ENCODE data around the gene WDR43. TPM values are rescaled to one million over a fixed set of nuclear protein-coding genes. Genes with fewer than 3 reads are reported as not detected.

The WDR43 gene
- polyA plus RNA-seq, 1 donor (not counting 4 experiments of a cell fraction or from before 2014, with no cell fraction given) = 125 TPM

GRCh38 chr2:28902584-28902983, 8.1 kb downstream of the WDR43 start:
- DNase-seq (ENCODE audit: low read depth, low spot score) = no peak
- peaks cover 46% of the 10 kb centered on the region for H4K20me1 ChIP-seq (ENCODE audit: control insufficient read depth, extremely low read depth, insufficient read depth, low read length)
- H3K4me1 ChIP-seq (ENCODE audit: control insufficient read depth, extremely low read depth, insufficient read depth, low read length) = peaks cover 15% of the 10 kb centered on the region
- dilution Hi-C loops (cut with MboI; ENCODE audit: extremely low pct_ligation_motif_present, low sequenced_read_pairs) = no loop called here
- H3K4me2 ChIP-seq (ENCODE audit: control insufficient read depth, extremely low read depth, insufficient read depth, low read depth, low read length) = no peak overlapping the region
- H3K36me3 ChIP-seq (ENCODE audit: control insufficient read depth in 2 of 2, extremely low read depth in 1 of 2, insufficient read depth in 2 of 2, low read length in 2 of 2) = peaks cover 8 to 34% of the 10 kb centered on the region in 2 experiments
- H3K27me3 ChIP-seq (ENCODE audit: control insufficient read depth, extremely low read depth, insufficient read depth, low read length) = no peaks in the 10 kb centered on the region
- H3K9me3 ChIP-seq (ENCODE audit: control insufficient read depth, low read depth, low read length) = no peaks in the 10 kb centered on the region
- TF ChIP-seq EZH2 (IDR thresholded peaks at IDR 0.05; ENCODE audit: low read length) (no peak), CTCF (optimal IDR thresholded peaks at IDR 0.05 in 1 of 3, IDR thresholded peaks at IDR 0.05 in 1 of 3, conservative IDR thresholded peaks at IDR 0.05 in 1 of 3; ENCODE audit: extremely low read depth in 1 of 3, insufficient read depth in 2 of 3, low read length in 3 of 3) (no peak)
- H3K79me2 ChIP-seq (ENCODE audit: control insufficient read depth, insufficient read depth, low read length) = peaks cover 98% of the 10 kb centered on the region
- H3K9me1 ChIP-seq (ENCODE audit: control insufficient read depth, extremely low read depth, insufficient read depth, low read length) = no peaks in the 10 kb centered on the region
- FAIRE-seq = no peak
- H2AFZ ChIP-seq (ENCODE audit: control insufficient read depth, low read length) = no peak overlapping the region
- H3K4me3 ChIP-seq (ENCODE audit: control insufficient read depth in 2 of 3, extremely low read depth in 1 of 3, insufficient read depth in 2 of 3, low read depth in 1 of 3, low read length in 3 of 3) = no peak overlapping the region
- no peak overlapping the region for H3K27ac ChIP-seq (ENCODE audit: control insufficient read depth, insufficient read depth, low read length)
- no peak overlapping the region for H3K9ac ChIP-seq (ENCODE audit: control insufficient read depth, extremely low read depth, insufficient read depth, low read length)

- no peak overlapping the region for H2AFZ ChIP-seq (ENCODE audit: control insufficient read depth, low read length)
- peaks cover 98% of the 10 kb centered on the region for H3K79me2 ChIP-seq (ENCODE audit: control insufficient read depth, insufficient read depth, low read length)
- TF ChIP-seq CTCF (optimal IDR thresholded peaks at IDR 0.05 in 1 of 3, IDR thresholded peaks at IDR 0.05 in 1 of 3, conservative IDR thresholded peaks at IDR 0.05 in 1 of 3; ENCODE audit: extremely low read depth in 1 of 3, insufficient read depth in 2 of 3, low read length in 3 of 3) (no peak), EZH2 (IDR thresholded peaks at IDR 0.05; ENCODE audit: low read length) (no peak)
- DNase-seq (ENCODE audit: low read depth, low spot score) (no peak), FAIRE-seq (no peak)
- dilution Hi-C loops (cut with MboI; ENCODE audit: extremely low pct_ligation_motif_present, low sequenced_read_pairs) = no loop called here
- H4K20me1 ChIP-seq (ENCODE audit: control insufficient read depth, extremely low read depth, insufficient read depth, low read length) = peaks cover 38% of the 10 kb centered on the region
- peaks cover 13 to 37% of the 10 kb centered on the region in 2 experiments for H3K36me3 ChIP-seq (ENCODE audit: control insufficient read depth in 2 of 2, extremely low read depth in 1 of 2, insufficient read depth in 2 of 2, low read length in 2 of 2)
- H3K9me3 ChIP-seq (ENCODE audit: control insufficient read depth, low read depth, low read length) = no peaks in the 10 kb centered on the region
- H3K4me1 ChIP-seq (ENCODE audit: control insufficient read depth, extremely low read depth, insufficient read depth, low read length) = peaks cover under 1% of the 10 kb centered on the region
- H3K4me3 ChIP-seq (ENCODE audit: control insufficient read depth in 2 of 3, extremely low read depth in 1 of 3, insufficient read depth in 2 of 3, low read depth in 1 of 3, low read length in 3 of 3) = no peak overlapping the region
- H3K27ac ChIP-seq (ENCODE audit: control insufficient read depth, insufficient read depth, low read length) = no peak overlapping the region
- no peaks in the 10 kb centered on the region for H3K9me1 ChIP-seq (ENCODE audit: control insufficient read depth, extremely low read depth, insufficient read depth, low read length)
- H3K4me2 ChIP-seq (ENCODE audit: control insufficient read depth, extremely low read depth, insufficient read depth, low read depth, low read length) = no peak overlapping the region
- H3K9ac ChIP-seq (ENCODE audit: control insufficient read depth, extremely low read depth, insufficient read depth, low read length) = no peak overlapping the region
- no peaks in the 10 kb centered on the region for H3K27me3 ChIP-seq (ENCODE audit: control insufficient read depth, extremely low read depth, insufficient read depth, low read length)
Observed at GRCh38 chr2:28904295-28904694, 9.8 kb downstream of the WDR43 start.
